LNCaP clone FGC (cell line): Measurements from ENCODE around the gene SMYD3.

Experiments
- DNase-seq: peaks from one replicate; pipeline ENCODE4 v3.0.0-alpha.2; 2011; ENCODE audit warnings: low read depth
- H3K4me3 ChIP-seq: 2 replicates; pipeline ENCODE4 v1.5.1; 2011; ENCODE audit warnings: mild to moderate bottlenecking, low read depth, low read length, control low read depth
- TF ChIP-seq, protein P1 (sequence below): IDR thresholded peaks from 2 replicates; pipeline ENCODE4 v1.5.1; 2012; ENCODE audit warnings: mild to moderate bottlenecking; ENCODE audit not compliant: control insufficient read depth, insufficient read depth; ENCODE audit errors: extremely low read depth

The SMYD3 gene

DNA sequence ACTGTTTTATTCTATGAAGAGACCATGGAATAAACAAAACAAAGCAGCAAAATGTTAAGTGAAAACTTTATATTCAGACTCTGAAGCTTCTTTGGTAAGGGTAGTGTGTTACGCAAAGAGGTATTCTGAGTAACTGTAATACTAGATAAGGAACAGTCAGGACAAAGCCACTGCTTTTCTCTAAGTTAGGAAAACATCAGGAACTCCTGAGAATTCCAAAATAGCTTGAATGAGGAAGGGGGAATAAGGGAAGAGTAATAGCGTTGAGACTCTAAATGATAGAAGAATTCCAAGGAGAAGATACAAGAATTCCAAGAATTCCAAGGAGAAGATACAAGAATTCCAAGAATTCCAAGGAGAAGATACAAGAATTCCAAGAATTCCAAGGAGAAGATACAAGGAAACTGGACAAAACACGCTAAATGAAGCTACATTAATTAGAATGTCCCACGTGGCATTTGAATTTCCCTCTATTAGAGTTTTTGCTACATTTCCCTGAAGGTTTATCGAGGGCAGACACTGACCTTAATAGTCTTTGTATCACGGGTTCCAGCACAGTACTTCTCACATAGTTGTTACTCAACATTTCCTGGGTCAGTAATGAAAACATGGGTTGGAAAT, 71.5 kb downstream of the SMYD3 start:
- TF ChIP-seq, protein P1, sequence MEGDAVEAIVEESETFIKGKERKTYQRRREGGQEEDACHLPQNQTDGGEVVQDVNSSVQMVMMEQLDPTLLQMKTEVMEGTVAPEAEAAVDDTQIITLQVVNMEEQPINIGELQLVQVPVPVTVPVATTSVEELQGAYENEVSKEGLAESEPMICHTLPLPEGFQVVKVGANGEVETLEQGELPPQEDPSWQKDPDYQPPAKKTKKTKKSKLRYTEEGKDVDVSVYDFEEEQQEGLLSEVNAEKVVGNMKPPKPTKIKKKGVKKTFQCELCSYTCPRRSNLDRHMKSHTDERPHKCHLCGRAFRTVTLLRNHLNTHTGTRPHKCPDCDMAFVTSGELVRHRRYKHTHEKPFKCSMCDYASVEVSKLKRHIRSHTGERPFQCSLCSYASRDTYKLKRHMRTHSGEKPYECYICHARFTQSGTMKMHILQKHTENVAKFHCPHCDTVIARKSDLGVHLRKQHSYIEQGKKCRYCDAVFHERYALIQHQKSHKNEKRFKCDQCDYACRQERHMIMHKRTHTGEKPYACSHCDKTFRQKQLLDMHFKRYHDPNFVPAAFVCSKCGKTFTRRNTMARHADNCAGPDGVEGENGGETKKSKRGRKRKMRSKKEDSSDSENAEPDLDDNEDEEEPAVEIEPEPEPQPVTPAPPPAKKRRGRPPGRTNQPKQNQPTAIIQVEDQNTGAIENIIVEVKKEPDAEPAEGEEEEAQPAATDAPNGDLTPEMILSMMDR, result no peak
- no peak for DNase-seq
- H3K4me3 ChIP-seq, result no peak overlapping the region

DNA sequence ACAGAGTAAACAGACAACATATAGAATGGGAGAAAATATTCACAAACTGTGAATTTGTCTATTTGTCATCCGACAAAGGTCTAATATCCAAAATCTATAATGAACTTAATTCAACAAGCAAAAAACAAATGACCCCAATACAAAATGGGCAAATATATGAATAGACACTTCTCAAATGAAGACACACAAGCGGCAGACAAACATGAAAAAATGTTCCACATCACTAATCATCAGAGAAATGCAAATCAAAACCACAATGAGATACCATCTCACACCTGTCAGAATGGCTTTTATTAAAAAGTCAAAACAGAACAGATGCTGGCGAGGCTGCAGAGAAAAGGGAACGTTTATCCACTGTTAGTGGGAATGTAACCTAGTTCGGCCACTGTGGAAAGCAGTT, 72.7 kb downstream of the SMYD3 start:
- no peak for DNase-seq
- H3K4me3 ChIP-seq, result no peak overlapping the region
- TF ChIP-seq, protein P1, result no peak

DNA sequence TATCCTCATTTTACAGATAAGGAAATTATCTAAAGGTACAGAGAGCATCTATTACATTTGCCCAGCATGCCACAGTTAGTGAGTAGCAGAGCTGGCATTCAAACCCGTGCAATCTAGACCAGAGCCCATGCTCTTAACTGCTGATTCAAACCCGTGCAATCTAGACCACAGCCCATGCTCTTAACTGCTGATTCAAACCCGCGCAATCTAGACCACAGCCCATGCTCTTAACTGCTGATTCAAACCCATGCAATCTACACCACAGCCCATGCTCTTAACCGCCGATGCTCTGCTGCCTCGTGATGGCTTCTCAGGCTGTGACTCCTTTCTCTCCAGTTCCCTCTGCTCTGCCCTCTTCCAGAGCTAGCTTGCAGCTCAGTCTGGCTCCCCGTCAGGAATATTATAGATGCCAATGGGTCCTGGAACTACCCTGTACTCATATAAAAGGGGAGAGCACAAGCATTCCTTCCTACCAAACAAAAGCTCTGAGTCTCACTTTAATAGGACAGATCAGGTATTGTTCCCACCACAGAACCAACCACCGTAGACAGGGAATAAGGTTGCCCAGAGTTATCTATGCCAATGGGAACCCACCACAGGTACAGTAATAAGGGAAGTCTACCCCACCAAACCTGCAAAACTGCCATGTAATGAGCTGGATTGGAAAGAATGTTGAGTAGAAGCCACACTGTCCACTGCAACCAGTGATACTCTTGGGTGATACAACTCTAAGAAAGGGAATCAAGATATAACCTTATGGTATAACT, 78.4 kb downstream of the SMYD3 start:
- no peak for DNase-seq
- no peak overlapping the region for H3K4me3 ChIP-seq

DNA sequence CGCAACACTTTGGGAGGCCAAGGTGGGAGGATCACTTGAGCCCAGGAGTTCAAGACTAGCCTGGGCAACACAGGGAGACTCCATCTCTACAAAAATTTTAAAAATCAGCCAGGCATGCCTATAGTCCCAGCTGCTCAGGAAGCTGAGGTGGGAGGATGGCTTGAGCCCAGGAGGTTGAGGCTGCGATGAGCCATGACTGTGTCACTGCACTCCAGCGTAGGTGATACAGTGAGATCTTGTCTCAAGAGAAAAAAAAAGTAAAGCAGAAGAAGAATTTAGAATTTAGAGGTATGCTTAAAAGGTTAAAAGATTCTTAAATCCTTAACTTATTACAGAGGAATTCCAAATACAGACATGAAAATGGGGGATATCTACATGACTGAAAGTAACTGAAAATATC, 79.5 kb downstream of the SMYD3 start:
- no peak for DNase-seq
- TF ChIP-seq, protein P1, result no peak
- no peak overlapping the region for H3K4me3 ChIP-seq

More for the DNA sequence above, 78.4 kb downstream of the SMYD3 start:
- TF ChIP-seq, protein P1, result no peak

DNA sequence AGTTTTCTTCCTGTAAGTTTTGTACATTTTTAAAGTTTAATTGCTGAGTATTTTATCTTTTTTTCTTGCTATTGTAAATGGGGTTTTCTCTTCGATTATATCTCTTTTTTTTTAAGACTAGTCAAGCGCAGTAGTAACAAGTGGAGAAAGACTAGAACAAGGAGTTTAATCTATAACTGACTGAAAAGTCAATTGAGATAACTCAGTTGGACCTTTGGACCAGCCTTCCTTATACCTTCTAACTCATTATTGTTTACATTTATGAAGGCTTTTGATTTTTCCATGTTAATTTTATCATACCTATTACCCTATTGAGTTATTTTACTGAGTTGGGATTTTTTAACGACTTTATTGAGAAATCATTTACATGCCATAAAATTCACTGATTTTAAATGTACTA, 81.2 kb downstream of the SMYD3 start:
- H3K4me3 ChIP-seq, result no peak overlapping the region
- DNase-seq, result no peak
- TF ChIP-seq, protein P1, result no peak

DNA sequence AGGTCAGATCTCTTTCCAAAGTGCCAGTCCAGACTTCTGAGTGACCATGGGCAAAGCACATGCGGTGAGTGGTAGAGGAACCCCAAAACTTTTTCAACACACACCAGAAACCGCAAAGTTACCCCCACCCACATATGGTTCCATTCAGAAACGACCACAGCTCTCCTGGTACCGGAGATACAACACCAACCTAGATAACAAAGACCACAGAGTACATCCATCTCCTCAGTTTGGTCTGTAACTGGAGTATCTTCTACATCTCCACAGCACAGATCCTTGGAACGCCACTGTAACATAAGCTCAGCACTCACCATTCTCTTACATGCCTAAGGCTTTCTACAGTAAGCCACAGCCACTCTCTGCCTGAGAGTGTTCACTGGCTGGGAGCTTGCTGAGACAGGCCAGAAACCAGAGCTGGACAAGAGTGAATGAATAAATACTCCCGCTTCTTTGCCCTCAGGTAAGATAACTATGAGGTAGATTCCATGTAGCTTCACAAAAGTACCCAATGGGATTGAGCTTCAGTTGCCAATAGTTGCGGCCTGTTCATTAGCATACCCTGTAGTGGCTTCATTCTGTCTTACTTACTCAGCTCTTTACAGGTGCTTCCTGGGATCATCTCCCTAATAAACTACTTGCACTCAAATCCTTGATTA, 81.8 kb downstream of the SMYD3 start:
- TF ChIP-seq, protein P1, result no peak
- DNase-seq, result no peak
- H3K4me3 ChIP-seq, result no peak overlapping the region
